Neural cell (in vitro differentiated cells): ENCODE measurements around the gene SHROOM2.

Experiments used
- CTCF ChIP-seq: fragments of 450-650 bp; IDR thresholded peaks from 2 replicates; pipeline ENCODE4 v1.5.1; 2014; ENCODE audit warnings: antibody characterized with exemption, mild to moderate bottlenecking, moderate library complexity; ENCODE audit not compliant: poor library complexity, severe bottlenecking
- EZH2 ChIP-seq: fragments of 200-600, 300-800 bp; shearing (Covaris generic), sonication (generic); IDR thresholded peaks from 2 replicates; pipeline ENCODE4 v1.6.1; 2014; ENCODE audit warnings: antibody characterized with exemption, low read length, borderline replicate concordance, mild to moderate bottlenecking; ENCODE audit not compliant: insufficient read depth, poor library complexity, severe bottlenecking
- TAF1 ChIP-seq: IDR thresholded peaks from 2 replicates; pipeline ENCODE4 v1.6.1; 2012; ENCODE audit warnings: low read depth

GRCh38 chrX:9784332-9784731 is 1.9 kb upstream of the SHROOM2 start:
- no peak for TF ChIP-seq CTCF
- no peak for TF ChIP-seq TAF1
- TF ChIP-seq EZH2, result no peak
